ENCODE measurements around the gene NEU4.

DNA sequence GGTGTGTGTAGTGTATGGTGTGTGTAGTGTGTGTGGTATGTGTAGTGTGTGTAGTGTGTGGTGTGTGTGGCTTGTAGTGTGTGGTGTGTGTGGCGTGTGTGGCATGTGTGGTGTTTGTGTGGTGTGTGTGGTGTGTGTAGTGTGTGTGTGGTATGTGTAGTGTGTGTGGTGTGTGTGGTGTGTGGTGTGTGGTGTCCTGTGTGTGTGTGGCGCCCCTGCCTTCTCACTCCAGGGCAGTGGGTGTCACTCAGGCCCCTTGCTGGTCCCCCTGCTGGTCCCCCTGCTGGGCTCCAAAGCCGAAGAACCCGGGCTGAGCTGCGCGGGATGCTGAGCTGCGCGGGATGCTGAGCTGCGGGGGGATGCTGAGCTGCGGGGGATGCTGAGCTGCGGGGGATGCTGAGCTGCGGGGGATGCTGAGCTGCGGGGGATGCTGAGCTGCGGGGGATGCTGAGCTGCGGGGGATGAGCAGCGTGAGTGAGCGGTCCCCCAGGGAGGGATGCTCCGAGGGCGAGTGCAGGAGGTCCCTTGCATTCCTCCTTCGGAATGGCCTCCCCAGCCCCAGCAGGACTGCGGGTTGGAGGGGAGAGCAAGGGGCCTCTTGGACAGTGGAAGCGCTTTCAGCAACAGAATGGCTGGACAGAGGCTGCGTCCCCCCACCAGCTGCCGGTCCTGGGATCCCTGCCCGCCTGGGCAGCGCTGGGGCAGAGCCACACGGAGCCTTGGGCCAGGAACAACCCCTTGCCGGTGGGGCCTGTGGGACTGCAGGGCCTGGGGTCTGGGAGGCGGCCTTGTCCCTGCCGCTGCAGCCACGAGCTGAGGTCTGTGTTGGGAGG is 57.2 kb downstream of the NEU4 start:
- TF ChIP-seq, protein P1, sequence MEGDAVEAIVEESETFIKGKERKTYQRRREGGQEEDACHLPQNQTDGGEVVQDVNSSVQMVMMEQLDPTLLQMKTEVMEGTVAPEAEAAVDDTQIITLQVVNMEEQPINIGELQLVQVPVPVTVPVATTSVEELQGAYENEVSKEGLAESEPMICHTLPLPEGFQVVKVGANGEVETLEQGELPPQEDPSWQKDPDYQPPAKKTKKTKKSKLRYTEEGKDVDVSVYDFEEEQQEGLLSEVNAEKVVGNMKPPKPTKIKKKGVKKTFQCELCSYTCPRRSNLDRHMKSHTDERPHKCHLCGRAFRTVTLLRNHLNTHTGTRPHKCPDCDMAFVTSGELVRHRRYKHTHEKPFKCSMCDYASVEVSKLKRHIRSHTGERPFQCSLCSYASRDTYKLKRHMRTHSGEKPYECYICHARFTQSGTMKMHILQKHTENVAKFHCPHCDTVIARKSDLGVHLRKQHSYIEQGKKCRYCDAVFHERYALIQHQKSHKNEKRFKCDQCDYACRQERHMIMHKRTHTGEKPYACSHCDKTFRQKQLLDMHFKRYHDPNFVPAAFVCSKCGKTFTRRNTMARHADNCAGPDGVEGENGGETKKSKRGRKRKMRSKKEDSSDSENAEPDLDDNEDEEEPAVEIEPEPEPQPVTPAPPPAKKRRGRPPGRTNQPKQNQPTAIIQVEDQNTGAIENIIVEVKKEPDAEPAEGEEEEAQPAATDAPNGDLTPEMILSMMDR (IDR thresholded peaks at IDR 0.05): no peak
- TF ChIP-seq POLR2AphosphoS5 (IDR thresholded peaks at IDR 0.05) (no peak), POLR2A (IDR thresholded peaks at IDR 0.05) (no peak)

Measured in transverse colon (tissue), 4 donors.